Adrenal gland (tissue), 12 donors: Measurements from ENCODE around the gene BRD1. TPM values are rescaled to one million over a fixed set of nuclear protein-coding genes. Genes with fewer than 3 reads are reported as not detected.

Source experiments
- DNase-seq, 7 donors: peaks; one replicate each; pipeline ENCODE4 v3.0.0-alpha.2; 2019 to 2020
- H3K27ac ChIP-seq, 5 donors: fragments of 200-600 bp; sonication (generic) in 4 of 5; 1 replicate in 3 of 5; 2 replicates in 2 of 5; pipeline versions ENCODE4 v1.5.1 to v1.8.0; 2016 to 2020; ENCODE audit warnings: mild to moderate bottlenecking in 1 of 5
- H3K27me3 ChIP-seq: fragments of 200-600 bp; 2 replicates; pipeline ENCODE4 v1.8.0; 2021
- H3K36me3 ChIP-seq, 2 donors: fragments of 200-600 bp; replicated peaks in 1 of 2; 1 replicate in 1 of 2; 2 replicates in 1 of 2; pipeline versions ENCODE4 v1.5.1 to v1.8.0; 2018 to 2022
- H3K4me1 ChIP-seq, 2 donors: fragments of 200-600 bp; replicated peaks in 1 of 2; 1 replicate in 1 of 2; 2 replicates in 1 of 2; pipeline versions ENCODE4 v1.5.1 to v1.8.0; 2018 to 2021
- H3K4me3 ChIP-seq, 4 donors: fragments of 200-600 bp; sonication (generic) in 3 of 4; one replicate each; pipeline ENCODE4 v1.5.1; 2016 to 2018
- H3K9me3 ChIP-seq, 3 donors: fragments of 200-600 bp; sonication (generic) in 1 of 3; replicated peaks in 1 of 3; 1 replicate in 2 of 3; 2 replicates in 1 of 3; pipeline versions ENCODE4 v1.5.1 to v1.8.0; 2016 to 2021
- CTCF ChIP-seq, 6 experiments: fragments of 450-650 bp in 4 of 6; fragments of 200-600 bp in 2 of 6; sonication (generic) in 1 of 6; IDR thresholded peaks; 1 replicate in 5 of 6; 2 replicates in 1 of 6; pipeline versions ENCODE4 v1.5.1 to v1.8.0; 2016 to 2021; ENCODE audit warnings: antibody characterized with exemption in 6 of 6, mild to moderate bottlenecking in 2 of 6, moderate library complexity in 1 of 6
- POLR2A ChIP-seq, 2 donors: fragments of 450-650 bp; IDR thresholded peaks; one replicate each; pipeline ENCODE4 v1.6.1; 2017; ENCODE audit warnings: antibody characterized with exemption in 2 of 2, mild to moderate bottlenecking in 2 of 2, moderate library complexity in 1 of 2
- WGBS, 4 donors: extraction: QIAGEN DNeasy Blood & Tissue Kit in 2 of 4; methylation state at CpG; one replicate each; pipeline versions ENCODE4 v1.1.5 to v1.1.7; 2013 to 2017; 5-methylcytosine and 5-hydroxymethylcytosine counted together
- intact Hi-C, 2 donors: fragments of 100-400 bp; cut with DNase I; formaldehyde crosslinking; loops; one replicate each; pipeline versions ENCODE4 v1.14.1 to v1.15.0; 2022 to 2023
- polyA plus RNA-seq, 3 donors: library from polyadenylated mRNA; stranded (reverse); fragments of 200-250 nt in 2 of 3; fragments of 350-450 nt in 1 of 3; fragmentation: Illumina TruSeq in 1 of 3; extraction: RNeasy Lipid Tissue Mini Kit (QIAGEN cat#74804) in 1 of 3; gene quantifications; one replicate each; pipeline ENCODE4 v1.2.3, GENCODE V29; 2013 to 2014
- total RNA-seq, 9 donors: library from RNA; depleted of rRNA in 4 of 9; stranded (reverse); fragments of >200 nt in 4 of 9; fragments of 120-200 nt in 1 of 9; fragmentation: NEBNext Ultra II Directional in 1 of 9; extraction: Animal tissue kit (Norgen Biotek cat#: 25700) in 1 of 9; gene quantifications; one replicate each; pipeline versions ENCODE4 v1.1.0 to v1.2.4, GENCODE V29; 2013 to 2023
- donor health status: healthy with polysubstance abuse.
- donor health status: Bipolar disorder and iron deficiency.
- donor health status: DM: yes; HTN: yes; CAD: no.
- donor health status: DM: no; HTN: no; CAD: no.
- donor health status: DM: no; HTN: no; CAD: no.
- donor health status: DM: yes; HTN: yes; CAD: no.

Gene BRD1
- total and polyA plus RNA-seq, 12 donors, result 9.4 to 62.4 (median 26.6) TPM

DNA sequence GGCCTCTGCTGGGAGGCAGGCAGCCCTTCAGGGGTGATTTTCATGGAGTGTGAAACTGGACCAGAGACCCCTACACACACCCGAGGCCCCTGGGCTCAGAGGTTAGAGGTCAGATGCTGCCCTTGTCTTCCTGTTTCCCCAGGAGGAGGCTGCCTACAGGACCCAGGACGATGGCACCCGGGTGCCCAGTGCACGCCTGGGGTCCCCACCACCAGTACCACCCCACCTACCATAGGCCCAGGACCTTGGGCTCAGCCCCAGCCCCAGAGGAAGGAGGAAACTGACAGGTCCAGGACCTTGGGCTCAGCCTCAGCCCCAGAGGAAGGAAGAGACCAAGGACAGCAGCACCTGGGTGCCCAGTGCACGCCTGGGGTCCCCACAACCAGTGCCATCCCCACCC is 79.2 kb downstream of the BRD1 start:
- peak in 1 of 7 donors; percentile 28 for DNase-seq
- H3K4me3 ChIP-seq, result no peak overlapping the region
- H3K27me3 ChIP-seq, result no peaks in the 10 kb centered on the region
- WGBS, 4 donors, result 74 to 88% (median 77%) methylated on average over 4 to 5 of the region's 5 CpGs
- no peaks in the 10 kb centered on the region for H3K4me1 ChIP-seq
- no peaks in the 10 kb centered on the region for H3K36me3 ChIP-seq
- peaks cover 0 to 15% (median 0%) of the 10 kb centered on the region in 3 donors for H3K9me3 ChIP-seq
- H3K27ac ChIP-seq, result no peak overlapping the region
- TF ChIP-seq POLR2A (IDR thresholded peaks at IDR 0.05), result no peak
- TF ChIP-seq CTCF (IDR thresholded peaks at IDR 0.05), result no peak
- intact Hi-C loops, result no loop called here

DNA sequence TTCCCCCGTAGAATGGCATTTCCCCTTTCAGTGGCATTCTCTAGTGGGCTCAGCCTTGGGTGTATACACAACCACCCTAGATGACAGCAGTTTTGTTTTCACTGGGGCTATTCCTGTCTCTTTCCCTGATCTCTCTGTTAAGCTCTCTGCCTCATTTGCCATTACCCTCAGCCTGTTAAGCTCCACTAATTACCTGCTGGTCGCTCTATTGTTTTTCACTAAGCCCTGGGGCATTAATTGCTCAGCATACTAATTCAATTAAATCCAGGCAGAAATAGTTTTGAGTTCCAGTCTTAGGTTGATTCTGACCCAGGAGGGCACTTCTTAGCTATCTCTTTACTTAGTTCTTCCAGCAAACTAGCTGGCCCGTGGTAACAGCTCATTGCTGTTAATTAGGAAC is 80.0 kb downstream of the BRD1 start:
- no peaks in the 10 kb centered on the region for H3K4me1 ChIP-seq
- no peak overlapping the region for H3K4me3 ChIP-seq
- DNase-seq, result no peak
- intact Hi-C loops, result no loop called here
- no peak for TF ChIP-seq POLR2A (IDR thresholded peaks at IDR 0.05)
- TF ChIP-seq CTCF (IDR thresholded peaks at IDR 0.05), result no peak
- 73 to 88% (median 85%) methylated on average over 3 of the region's 3 CpGs for WGBS, 4 donors
- no peaks in the 10 kb centered on the region for H3K36me3 ChIP-seq
- no peak overlapping the region for H3K27ac ChIP-seq
- peaks cover 0 to 15% (median 0%) of the 10 kb centered on the region in 3 donors for H3K9me3 ChIP-seq
- no peaks in the 10 kb centered on the region for H3K27me3 ChIP-seq

DNA sequence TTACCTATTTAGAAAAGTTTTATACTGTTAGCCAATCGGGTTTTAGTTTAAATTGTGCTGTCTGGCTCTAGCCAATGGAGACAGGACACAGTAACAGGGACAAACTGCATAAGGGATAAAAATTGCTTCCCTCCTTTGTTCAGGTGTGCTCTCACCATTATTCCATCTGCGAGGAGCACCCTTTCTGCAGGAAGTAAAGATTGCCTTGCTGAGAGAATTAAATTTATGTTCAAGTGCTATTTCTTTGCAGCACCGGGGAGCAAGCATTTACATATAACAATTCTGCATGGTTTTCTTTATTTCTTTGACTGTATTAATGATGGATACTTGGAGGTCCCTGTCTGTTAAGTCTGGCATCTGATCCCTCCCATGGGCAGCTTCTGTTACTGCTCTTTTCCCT is 80.5 kb downstream of the BRD1 start:
- intact Hi-C loops, result no loop called here
- 79 to 89% (median 87%) methylated on average over 3 of the region's 3 CpGs for WGBS, 4 donors
- no peaks in the 10 kb centered on the region for H3K27me3 ChIP-seq
- no peak overlapping the region for H3K4me3 ChIP-seq
- H3K4me1 ChIP-seq, result no peaks in the 10 kb centered on the region
- no peak overlapping the region for H3K27ac ChIP-seq
- no peak for DNase-seq
- peaks cover 0 to 15% (median 0%) of the 10 kb centered on the region in 3 donors for H3K9me3 ChIP-seq
- no peak for TF ChIP-seq CTCF (IDR thresholded peaks at IDR 0.05)
- no peak for TF ChIP-seq POLR2A (IDR thresholded peaks at IDR 0.05)
- H3K36me3 ChIP-seq, result no peaks in the 10 kb centered on the region

- WGBS, 4 donors, result 38 to 50% (median 44%) methylated on average over 3 of the region's 3 CpGs
- no peaks in the 10 kb centered on the region for H3K27me3 ChIP-seq
- no peak overlapping the region for H3K4me3 ChIP-seq
- H3K4me1 ChIP-seq, result no peaks in the 10 kb centered on the region
- no peak for DNase-seq
- intact Hi-C loops, result no loop called here
- H3K27ac ChIP-seq, result no peak overlapping the region
- no peaks in the 10 kb centered on the region for H3K36me3 ChIP-seq
- TF ChIP-seq CTCF (IDR thresholded peaks at IDR 0.05) (no peak), POLR2A (IDR thresholded peaks at IDR 0.05) (no peak)
- peaks cover 0 to 15% (median 0%) of the 10 kb centered on the region in 3 donors for H3K9me3 ChIP-seq
These were observed 81.6 kb downstream of the BRD1 start for GRCh38 chr22:49746065-49746464.
